Adipose tissue (tissue), 3 donors: ENCODE results near the gene ARFRP1. TPM values are rescaled to one million over a fixed set of nuclear protein-coding genes. Genes with fewer than 3 reads are reported as not detected.

Source experiments
- H3K27ac ChIP-seq: one replicate; pipeline ENCODE4 v1.5.1; 2013; ENCODE audit warnings: low read depth, low read length
- WGBS, 3 donors: extraction: QIAGEN DNeasy Blood & Tissue Kit; methylation state at CpG; one replicate each; pipeline ENCODE4 v1.1.7; 2013; 5-methylcytosine and 5-hydroxymethylcytosine counted together
- polyA plus RNA-seq, 3 donors: library from polyadenylated mRNA; stranded (reverse); fragments of 200-250 nt; gene quantifications; one replicate each; pipeline ENCODE4 v1.2.3, GENCODE V29; 2013
- donor health status: healthy with polysubstance abuse.
- donor health status: Bipolar disorder and iron deficiency.
- donor health status: healthy.

The ARFRP1 gene
- polyA plus RNA-seq, 3 donors, result 26.9 to 50.8 (median 40.9) TPM

DNA sequence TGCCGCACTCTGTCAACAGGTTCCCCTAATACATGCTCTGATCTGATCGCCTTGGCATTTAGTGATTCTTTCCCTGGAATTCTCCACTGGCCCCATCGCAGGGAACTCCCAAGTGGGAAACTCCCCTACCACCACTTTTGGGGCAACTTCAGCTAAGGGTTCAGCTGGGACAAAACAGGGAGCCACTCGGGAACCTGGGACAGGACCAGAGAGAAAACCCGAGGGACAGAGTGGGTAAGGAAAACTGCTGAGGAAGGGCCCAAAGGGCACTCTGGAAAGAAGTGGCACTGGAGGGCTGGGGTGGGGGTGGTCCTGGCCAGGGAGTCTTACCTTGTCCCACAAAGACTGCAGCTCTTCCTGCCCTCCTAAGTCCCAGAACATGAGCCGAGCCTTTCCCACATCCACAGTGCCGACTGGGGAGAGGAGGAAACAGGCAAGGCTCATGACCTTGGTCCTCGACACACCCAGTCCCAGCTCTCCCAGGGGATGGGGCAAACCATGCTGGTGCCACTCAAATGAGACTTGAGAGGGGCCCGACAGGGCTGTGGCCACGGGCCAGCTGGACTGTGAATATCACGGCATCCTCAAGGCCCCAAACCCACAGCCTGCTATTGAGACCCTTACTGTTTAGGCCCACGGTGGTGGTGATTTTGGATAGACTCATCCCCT lies 1.6 kb downstream of the ARFRP1 start:
- WGBS, 3 donors, result 74 to 86% (median 77%) methylated on average over 10 to 12 of the region's 12 CpGs
- no peak overlapping the region for H3K27ac ChIP-seq

- 87 to 91% (median 89%) methylated on average over 8 of the region's 8 CpGs for WGBS, 3 donors
- H3K27ac ChIP-seq, result no peak overlapping the region
Observed at GRCh38 chr20:63705232-63706026, 2.3 kb downstream of the ARFRP1 start.

- H3K27ac ChIP-seq, result no peak overlapping the region
- 80 to 86% (median 85%) methylated on average over 6 of the region's 6 CpGs for WGBS, 3 donors
Observed at GRCh38 chr20:63704749-63705117, 3.0 kb downstream of the ARFRP1 start.

DNA sequence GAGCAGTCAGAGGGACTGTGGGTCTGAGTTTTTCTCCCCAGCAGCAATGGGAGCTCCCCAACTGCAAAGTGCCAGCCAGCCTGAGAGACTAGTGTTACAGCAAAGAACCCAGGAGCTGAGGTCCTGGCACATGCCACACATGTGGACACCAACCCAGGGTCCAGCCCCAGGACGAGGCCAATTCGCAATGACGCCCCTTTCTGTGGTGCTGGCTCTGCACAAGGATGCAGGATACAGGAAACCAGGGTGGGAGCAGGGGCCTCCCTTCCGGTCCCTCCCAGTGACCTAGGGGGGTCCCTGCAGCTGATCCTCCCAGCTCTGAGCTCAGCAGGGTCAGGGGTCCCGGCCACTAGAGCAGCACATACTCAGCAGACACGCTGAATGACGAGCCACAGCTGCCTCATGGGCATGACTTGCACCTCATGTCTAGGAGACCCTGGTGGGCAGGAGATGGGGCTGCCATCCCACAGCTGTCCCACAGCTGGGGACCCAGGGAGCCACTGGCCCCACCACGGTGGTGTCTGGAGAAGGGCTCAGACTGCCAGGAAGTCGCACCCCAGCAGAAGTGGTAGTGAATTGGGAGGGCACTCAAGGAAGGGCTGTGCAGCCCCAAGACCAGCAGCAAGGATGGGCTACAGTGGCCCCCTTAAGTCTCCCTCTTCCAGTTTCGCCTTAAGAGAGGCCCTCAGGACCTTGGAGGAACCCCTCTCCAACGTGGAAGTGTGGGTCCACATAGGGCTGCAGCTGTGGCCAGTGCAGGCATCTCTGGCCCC lies 3.6 kb downstream of the ARFRP1 start:
- 81 to 91% (median 87%) methylated on average over 11 of the region's 11 CpGs for WGBS, 3 donors

GRCh38 chr20:63703471-63703975 lies 4.3 kb downstream of the ARFRP1 start:
- no peak overlapping the region for H3K27ac ChIP-seq
- WGBS, 3 donors, result 84 to 90% (median 88%) methylated on average over 15 of the region's 15 CpGs

More for the DNA sequence above, 3.6 kb downstream of the ARFRP1 start:
- no peak overlapping the region for H3K27ac ChIP-seq

DNA sequence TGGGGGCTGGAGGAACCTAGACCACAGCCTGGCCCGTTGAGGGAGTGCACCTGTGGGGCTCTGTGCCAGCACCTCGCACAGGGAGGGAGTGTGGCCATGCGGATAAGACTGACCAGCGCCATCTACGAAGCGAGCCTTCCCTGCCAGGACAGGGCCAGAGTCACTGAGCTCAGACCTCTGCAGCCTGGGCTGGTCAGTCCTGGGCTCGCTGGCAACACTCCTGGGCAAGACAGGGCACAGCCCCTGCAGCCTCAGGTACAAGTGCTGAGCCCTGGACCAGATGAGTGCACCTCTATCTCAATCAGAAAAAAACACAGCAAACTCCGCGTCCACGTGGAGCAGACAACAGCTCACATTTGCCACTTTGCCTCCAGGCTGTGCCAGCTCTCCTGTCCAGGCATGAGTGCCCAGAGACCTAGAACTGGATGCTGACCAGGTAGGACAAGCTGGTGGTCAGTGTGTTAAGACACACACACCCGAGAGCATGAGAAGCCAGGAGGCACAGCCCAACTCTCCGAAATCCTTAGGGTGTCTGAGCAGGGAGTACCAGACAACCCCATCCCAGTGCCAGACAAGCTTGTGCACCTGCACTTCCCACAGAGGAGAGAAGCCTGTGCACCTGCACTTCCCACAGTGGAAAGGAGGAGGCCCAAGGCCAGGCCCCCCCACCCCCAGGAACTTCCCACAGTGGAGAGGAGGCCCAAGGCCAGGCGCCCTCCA lies 4.9 kb downstream of the ARFRP1 start:
- H3K27ac ChIP-seq, result no peak overlapping the region

GRCh38 chr20:63702036-63702665 lies 5.6 kb downstream of the ARFRP1 start:
- no peak overlapping the region for H3K27ac ChIP-seq
- WGBS, 3 donors, result 89 to 92% (median 92%) methylated on average over 16 of the region's 16 CpGs

More for the DNA sequence above, 4.9 kb downstream of the ARFRP1 start:
- 59 to 77% (median 72%) methylated on average over 13 of the region's 13 CpGs for WGBS, 3 donors

DNA sequence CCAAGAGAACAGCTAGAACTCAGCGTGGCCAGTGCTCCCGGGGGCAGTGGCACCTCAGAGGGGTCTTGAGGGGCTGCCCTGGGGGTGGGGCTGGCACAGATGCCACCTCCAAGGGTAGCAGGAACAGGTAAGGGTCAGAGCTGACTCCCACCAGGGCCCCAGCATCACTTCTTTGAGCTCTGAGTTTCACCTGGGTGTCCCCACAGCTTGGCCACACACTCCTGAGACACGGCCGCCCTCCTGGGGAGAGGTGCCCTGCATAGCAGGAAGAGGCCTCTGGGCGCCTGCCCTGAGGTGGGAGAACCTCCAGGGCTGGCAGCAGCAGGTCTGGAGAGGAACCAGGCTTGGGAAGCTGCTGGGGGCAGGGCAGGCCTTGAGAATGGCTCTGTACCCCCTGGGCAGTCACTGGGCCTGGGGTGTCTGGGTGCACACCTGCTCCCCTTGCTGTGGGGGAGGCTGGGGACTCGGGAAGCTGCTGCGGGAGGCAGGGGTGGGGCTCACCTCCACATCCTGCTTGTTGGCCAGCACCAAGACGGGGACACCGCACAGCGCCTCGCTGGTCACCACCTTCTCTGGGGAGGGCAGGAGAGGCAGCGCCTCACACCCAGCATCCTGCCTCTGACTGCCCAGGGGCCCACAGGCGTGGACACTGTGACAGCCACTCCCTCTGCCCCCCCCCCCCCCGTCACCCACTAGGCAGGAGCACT lies 6.3 kb downstream of the ARFRP1 start:
- 79 to 86% (median 82%) methylated on average over 10 to 14 of the region's 14 CpGs for WGBS, 3 donors
- H3K27ac ChIP-seq, result no peak overlapping the region

GRCh38 chr20:63701051-63701328 lies 6.8 kb downstream of the ARFRP1 start:
- WGBS, 3 donors, result 76 to 83% (median 83%) methylated on average over 4 to 5 of the region's 5 CpGs
- no peak overlapping the region for H3K27ac ChIP-seq

- H3K27ac ChIP-seq, result no peak overlapping the region
- 84 to 90% (median 88%) methylated on average over 41 to 43 of the region's 43 CpGs for WGBS, 3 donors
Observed at GRCh38 chr20:63700199-63701050, 7.4 kb downstream of the ARFRP1 start.

GRCh38 chr20:63699466-63700198 lies 8.1 kb downstream of the ARFRP1 start:
- peak overlapping the region; percentile 53 for H3K27ac ChIP-seq
- 72 to 81% (median 78%) methylated on average over 24 of the region's 24 CpGs for WGBS, 3 donors

DNA sequence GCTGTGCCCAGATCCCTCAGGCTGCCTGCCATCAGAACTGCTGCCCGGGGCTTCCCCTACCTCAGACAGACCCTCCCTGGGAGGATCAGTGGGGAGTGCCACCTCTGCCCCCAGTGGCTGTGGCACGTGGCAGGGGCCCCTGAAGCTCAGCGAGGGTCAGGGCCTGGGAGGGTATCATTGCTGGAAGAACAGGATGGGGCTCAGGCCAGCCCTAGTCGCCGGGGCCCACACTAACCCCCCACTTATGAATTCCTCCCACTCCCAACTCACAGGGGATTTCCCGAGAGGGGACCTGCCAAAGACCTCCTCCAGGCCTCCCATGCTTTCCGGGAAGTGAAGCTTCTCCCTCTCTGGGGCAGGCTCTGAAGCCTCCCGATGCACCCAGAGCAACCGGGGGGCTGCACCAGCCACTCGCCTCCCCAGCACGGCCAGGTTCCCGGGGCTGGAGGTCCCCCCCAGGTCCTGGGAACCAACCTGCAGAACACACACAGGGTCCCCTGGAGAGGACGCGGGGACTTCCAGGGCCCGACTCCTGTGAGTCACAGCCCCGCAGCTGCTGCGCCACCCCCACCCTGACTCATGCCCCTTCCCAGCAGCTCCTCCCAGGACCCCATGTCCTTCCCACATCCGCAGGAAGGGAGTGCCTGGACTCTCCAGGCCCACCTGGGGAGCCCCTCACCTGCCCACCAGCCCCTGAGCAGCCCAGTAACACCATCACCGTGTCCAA lies 8.9 kb downstream of the ARFRP1 start:
- 36 to 70% (median 36%) methylated on average over 17 to 19 of the region's 19 CpGs for WGBS, 3 donors
- peak overlapping the region; percentile 53 for H3K27ac ChIP-seq

DNA sequence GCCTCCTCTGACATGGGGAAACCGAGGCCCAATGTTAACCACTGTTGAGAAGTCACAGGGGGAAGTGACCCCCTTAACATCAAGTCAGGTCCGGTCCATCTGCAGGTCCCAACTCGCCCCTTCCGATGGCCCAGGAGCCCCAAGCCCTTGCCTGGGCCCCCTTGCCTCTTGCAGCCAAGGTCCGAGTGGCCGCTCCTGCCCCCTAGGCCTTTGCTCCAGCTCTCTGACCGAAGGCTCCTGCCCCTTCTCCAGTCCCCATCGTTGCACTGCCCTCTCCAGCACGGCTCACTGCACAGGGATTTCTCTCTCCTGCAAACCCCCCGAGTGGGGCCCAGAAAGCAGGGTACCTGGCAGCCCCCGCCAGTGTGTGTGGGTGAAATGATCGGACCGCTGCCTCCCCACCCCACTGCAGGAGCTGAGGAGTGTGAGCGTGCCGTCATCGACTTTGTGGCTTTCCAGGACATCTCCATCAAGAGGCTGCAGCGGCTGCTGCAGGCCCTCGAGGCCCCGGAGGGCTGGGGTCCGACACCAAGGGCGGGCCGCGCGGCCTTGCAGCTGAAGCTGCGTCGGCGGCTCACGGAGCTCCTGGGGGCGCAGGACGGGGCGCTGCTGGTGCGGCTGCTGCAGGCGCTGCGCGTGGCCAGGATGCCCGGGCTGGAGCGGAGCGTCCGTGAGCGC lies 9.8 kb downstream of the ARFRP1 start:
- H3K27ac ChIP-seq, result no peak overlapping the region

DNA sequence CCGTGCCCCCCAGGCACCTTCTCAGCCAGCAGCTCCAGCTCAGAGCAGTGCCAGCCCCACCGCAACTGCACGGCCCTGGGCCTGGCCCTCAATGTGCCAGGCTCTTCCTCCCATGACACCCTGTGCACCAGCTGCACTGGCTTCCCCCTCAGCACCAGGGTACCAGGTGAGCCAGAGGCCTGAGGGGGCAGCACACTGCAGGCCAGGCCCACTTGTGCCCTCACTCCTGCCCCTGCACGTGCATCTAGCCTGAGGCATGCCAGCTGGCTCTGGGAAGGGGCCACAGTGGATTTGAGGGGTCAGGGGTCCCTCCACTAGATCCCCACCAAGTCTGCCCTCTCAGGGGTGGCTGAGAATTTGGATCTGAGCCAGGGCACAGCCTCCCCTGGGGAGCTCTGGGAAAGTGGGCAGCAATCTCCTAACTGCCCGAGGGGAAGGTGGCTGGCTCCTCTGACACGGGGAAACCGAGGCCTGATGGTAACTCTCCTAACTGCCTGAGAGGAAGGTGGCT lies 10.4 kb downstream of the ARFRP1 start:
- no peak overlapping the region for H3K27ac ChIP-seq
- WGBS, 3 donors, result 53 to 64% (median 60%) methylated on average over 7 of the region's 7 CpGs

More for the DNA sequence above, 9.8 kb downstream of the ARFRP1 start:
- WGBS, 3 donors, result 74 to 86% (median 81%) methylated on average over 40 of the region's 40 CpGs
